GM19193 (cell line): ENCODE data around the gene TDRD12.

Experiments used
- POLR2A ChIP-seq: IDR thresholded peaks from 4 replicates; pipeline ENCODE4 v1.6.1; 2011; ENCODE audit not compliant: insufficient read depth, insufficient read length; ENCODE audit errors: extremely low read depth

Gene TDRD12

DNA sequence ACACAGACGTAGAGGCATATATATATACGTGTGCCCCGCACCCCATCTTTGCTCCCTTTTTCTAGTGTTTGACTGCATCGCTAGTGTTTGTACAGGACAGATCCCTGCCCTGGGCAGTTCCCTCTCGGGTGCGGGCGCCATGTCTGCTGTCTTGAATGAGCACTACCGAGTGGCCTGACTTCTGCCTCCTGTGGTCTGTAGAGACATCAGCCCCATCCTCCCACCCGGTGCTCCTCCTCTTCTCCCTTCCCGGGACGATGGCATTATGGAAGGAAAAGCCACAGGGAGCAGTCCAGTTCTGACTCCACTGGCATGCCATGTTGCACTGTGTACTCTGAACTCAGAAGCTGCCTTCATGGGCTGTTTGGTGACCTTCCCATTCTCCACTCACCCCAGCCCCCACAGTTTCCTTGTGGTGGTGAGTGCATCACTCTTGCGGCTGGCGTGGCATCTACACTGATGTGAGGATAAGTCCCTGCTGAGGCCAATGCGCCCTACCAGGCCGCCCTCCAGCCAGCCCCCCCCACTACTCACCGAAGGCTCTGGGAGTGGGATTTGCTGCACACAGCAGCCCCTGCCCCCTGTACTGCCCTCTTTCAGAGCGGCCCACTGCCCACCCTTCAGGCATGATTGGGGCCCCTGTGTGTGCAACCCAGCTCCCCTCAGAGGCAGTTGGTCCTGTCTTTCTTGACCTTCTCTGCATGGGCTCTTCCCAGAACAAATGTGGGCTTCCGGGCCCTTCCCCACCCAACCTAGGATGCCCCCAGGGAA lies 25.2 kb downstream of the TDRD12 start:
- TF ChIP-seq POLR2A, result no peak

GRCh38 chr19:32748497-32748896 lies 28.9 kb downstream of the TDRD12 start:
- TF ChIP-seq POLR2A, result no peak

DNA sequence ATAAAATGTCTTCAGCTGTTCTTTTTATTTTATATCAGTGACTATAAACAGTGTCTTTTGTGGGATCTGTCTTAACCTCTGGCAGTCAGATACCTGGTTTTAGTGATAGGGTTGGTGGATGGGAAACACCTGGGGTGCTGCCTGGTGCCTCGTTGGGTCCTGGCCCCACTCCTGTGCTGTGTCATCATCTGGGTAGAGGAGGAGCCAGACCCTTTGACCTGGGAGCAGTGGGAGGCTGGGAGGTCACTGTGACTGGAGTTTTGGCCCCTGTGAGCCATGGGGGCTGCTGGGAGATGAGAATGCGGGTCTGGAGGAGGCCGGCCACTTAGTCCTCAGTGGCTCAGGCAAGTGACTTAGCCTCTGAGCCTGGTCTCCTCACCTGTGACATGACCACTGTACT lies 29.4 kb downstream of the TDRD12 start:
- no peak for TF ChIP-seq POLR2A

- no peak for TF ChIP-seq POLR2A
These were observed 29.8 kb downstream of the TDRD12 start for GRCh38 chr19:32749361-32749760.

DNA sequence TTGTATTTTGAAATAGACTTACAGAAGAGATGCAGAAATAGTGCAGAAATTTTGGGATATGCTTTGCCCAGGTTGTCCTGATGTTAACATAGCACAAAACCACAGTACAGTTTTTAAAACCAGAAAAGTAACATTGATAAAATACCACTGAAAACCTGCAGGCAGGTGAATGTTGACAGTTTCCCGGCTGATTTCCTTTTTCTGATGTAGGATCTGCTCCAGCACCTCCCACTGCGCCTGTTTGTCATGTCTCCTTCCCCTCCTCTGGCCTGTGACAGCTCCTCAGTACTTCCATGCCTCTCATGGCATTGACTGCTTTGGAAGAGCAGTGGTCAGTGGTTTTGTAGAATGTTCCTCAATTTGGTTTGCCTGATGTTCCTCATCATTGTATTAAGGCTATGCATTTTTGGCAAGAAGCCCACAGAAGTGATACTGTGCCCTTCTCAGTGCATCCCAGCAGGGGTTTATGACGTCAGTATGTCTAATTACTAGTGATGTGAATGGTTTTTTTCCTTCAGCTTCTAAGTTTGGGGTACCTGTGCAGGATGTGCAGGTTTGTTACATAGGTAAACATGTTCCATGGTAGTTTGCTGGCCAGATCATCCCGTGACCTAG lies 31.0 kb downstream of the TDRD12 start:
- TF ChIP-seq POLR2A, result no peak

DNA sequence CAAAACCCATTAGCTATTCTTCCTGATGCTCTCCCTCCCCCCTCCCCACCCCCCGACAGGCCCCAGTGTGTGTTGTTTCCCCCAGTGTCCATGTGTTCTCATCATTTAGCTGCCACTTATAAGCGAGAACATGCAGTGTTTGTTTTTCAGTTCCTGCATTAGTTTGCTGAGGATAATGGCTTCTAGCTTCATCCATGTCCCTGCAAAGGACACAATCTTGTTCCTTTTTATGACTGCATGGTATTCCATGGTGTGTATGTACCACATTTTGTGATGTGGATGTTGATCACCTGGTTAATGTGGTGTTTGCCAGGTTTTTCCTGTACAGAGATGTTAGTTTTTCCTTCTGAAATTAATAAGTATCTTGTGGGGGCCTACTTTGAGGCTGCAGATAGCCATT lies 31.5 kb downstream of the TDRD12 start:
- no peak for TF ChIP-seq POLR2A

- TF ChIP-seq POLR2A, result no peak
These were observed 37.6 kb downstream of the TDRD12 start for GRCh38 chr19:32757189-32757588.

DNA sequence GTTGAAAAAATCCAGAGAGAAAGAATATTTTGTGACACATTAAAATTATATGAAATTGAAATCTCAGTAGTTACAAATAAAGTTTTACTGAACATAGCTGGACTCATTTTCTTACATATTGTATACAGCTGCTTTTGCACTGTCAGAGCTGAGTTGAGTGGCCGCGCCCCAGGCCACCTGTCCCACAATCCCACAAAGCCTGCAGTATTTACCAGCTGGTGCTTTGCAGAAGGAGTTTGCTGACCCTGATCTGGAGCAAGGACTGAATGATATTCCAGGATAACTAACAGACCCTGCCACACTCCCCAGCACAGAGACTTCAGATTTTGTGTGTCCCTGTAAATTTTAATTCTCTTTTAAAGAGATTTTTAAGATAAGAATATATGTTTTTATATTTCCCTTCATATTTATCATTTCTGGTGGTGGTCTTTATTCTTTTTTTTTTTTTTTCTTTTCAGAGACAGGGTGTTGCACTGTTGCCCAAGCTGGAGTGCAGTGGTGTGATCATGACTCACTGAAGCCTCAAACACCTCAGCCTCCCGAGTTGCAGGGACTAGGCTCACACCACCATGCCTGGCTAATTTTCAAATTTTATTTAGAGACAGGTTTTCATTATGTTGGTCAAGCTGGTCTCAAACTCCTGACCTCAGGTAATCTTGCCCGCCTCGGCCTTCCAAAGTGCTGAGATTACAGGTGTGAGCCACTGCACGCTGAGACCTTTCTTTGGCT lies 48.5 kb downstream of the TDRD12 start:
- no peak for TF ChIP-seq POLR2A

- TF ChIP-seq POLR2A, result no peak
These were observed 52.0 kb downstream of the TDRD12 start for GRCh38 chr19:32771596-32771995.

GRCh38 chr19:32773126-32773525 lies 53.6 kb downstream of the TDRD12 start:
- no peak for TF ChIP-seq POLR2A

GRCh38 chr19:32779082-32779481 lies 59.5 kb downstream of the TDRD12 start:
- TF ChIP-seq POLR2A, result no peak

GRCh38 chr19:32781280-32781679 lies 61.7 kb downstream of the TDRD12 start:
- no peak for TF ChIP-seq POLR2A

GRCh38 chr19:32789429-32789828 lies 69.9 kb downstream of the TDRD12 start:
- TF ChIP-seq POLR2A, result no peak

GRCh38 chr19:32798201-32798600 lies 78.6 kb downstream of the TDRD12 start:
- TF ChIP-seq POLR2A, result no peak

DNA sequence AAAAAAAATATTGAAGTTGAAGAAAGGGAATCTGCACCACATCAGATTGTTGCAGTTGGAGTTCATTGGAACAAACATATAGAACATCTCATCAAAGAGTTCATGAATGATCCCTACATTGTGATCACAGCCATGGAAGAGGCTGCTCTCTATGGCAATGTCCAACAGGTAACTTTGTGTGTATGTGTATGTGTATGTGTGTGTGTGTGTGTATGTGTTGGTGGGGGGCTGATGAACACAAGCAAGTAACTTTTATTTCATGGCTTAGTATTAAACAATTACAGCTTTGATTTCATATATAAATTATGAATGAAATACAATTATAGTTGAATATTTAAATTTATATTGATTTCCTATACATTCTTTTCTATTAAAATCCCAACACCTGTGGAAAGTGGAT lies 80.6 kb downstream of the TDRD12 start:
- no peak for TF ChIP-seq POLR2A

GRCh38 chr19:32800754-32801153 lies 81.2 kb downstream of the TDRD12 start:
- no peak for TF ChIP-seq POLR2A
